Islet precursor cell (in vitro differentiated cells): ENCODE results near the gene JUP.
"Not testable (repeated sequence)": the region's sequence is repeated elsewhere in the genome, so short reads cannot be mapped to it uniquely, and the experiment has no call there.

Source experiments
- DNase-seq: peaks from one replicate; pipeline ENCODE4 v3.0.0-alpha.2; 2018

JUP gene

DNA sequence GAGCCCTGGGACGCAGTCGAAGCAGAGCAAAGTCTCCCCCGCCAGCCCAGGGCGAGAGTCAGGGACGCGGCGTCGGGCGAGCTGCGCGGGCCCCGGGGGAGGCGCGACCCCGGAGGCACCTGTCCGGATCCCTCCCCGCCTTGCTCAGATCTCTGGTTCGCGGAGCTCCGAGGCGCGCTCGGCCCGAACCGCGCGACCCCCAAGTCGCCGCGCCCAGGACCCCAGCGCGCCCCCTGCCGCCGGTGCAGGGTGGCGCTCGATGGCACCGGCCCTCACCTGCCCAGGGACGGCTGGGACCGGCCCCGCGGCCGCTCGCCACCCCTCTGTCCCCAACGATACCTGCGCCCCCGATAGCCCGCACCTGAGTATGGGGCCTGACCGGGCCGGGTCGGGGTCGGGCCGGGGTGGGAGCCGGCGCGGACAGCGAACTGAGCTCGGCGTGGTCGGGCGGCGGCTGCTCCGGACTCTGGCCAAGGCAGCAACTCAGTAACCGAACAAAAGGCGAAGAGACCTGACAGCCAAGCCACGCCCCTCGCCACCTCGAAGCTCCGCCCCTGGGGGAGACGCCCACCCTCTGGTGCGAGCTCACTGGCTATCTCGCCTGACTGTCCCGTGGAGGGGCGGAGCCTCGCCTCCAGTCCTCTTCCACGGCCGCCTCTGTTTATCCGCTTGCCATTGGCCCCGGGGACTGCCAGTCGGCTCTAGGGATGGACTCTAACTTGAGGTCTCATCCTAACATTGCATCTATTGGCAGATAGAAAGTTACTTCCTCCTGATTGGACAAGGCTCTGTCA, at the start of gene JUP:
Gene JUP, minus strand, starts transcription at position 485 of the 794 bp plus-strand sequence. CDS start 14,857 bp downstream, outside the sequence.
- peak; percentile 100 for DNase-seq

DNA sequence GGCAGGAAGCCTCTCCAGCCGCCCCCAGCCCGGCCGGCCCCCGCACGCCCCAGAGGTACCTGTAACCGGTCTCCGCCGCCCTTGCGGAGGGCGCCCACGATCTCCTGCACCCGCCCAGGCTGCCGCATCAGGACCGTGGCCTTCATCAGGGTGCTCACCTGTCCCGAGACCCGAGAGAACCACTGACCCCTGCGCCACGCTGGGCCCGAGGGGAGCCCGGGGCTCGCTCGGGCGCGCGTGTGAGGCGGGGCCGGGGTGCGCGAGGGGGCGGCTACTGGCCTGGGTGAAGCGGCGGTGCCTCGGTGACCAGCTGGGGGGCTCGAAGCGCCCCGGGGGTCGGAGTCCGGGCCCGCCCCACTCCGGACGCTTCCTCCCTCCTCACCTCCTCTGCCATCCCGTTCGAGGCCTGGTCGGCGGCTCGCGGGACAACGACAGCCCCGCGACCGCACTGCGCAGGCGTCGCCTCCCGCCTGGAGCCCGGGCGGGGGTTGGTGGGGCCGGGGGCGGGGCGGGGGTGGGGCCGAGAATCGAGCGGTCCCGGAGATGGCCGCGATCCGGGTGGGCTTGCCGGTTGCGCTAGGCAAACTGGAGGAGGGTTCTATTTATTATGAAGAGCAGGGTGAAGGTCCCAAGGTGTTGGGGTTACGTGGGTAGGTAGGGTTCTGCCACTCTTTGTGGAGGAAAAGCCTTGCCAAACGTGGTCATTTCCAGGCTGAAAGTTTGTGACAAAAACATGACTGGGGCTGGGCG, 49.5 kb upstream of the JUP start, which contains the start of gene NT5C3B:
Gene NT5C3B, minus strand, starts transcription at position 433 of the 750 bp plus-strand sequence. Its CDS starts 39 bp downstream, at position 394.
- peak; percentile 88 for DNase-seq

DNA sequence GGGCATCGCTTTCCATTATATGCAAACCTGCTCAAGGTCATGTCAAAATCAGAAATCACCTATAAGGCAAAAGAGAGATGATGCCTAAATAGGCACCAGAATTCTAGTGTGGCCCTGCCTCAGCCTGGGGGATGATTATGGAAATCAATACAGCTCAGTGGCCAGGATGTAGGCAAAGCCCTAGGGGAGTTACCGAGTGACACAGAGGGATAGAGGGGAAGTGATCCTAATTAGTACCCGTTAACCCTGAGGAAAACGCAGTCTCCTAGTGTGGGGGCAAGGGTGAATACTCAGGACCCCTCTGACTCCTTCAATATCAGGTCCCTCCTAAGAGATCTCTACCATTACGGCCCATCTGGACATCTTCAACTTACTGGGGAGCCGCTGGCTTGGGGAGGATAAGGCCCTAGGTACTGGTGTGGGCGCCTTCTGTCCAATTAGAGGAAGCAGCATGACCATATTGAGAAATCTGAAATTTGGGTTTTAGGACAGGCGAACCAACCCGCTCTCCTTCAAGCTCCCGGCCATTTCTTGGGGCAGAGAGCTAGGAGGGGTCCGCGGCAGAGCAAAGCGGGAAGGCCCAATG, 48.8 kb upstream of the JUP start:
- DNase-seq: no peak

DNA sequence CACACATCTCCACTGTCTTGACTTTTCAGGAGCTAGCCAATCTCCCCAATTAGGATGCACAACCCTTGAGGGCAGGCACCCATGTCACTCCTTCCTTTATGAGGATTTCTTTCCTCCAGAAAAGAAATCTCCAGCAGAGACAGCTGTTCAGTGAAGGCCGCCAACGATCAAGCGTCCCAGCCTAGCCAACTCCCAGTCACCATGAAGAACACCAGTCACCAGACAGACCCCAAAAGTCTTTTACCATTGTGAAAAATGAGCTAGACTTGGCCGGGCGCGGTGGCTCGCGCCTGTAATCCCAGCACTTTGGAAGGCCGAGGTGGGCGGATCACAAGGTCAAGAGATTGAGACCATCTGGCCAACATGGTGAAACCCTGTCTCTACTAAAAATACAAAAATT, 43.5 kb upstream of the JUP start:
- not testable (repeated sequence) for DNase-seq

GRCh38 chr17:41825175-41825845, 38.8 kb upstream of the JUP start:
- no peak for DNase-seq

DNA sequence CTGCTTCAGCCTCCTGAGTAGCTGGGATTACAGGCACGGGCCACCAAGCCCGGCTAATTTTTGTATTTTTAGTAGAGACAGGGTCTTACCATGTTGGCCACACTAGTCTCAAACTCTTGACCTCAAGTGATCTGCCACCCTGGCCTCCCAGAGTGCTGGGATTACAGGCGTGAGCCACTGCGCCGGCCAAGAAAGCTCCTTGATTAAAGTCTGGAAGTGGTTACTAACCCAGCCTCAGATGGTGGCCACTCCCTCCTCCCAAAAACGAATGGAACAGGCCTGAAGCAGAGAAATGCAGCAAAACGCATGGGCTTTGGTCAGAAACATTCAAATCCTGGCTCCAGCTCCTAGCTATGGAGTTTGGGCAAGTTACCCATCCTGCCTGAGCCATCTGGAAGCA, 37.6 kb upstream of the JUP start:
- no peak for DNase-seq

DNA sequence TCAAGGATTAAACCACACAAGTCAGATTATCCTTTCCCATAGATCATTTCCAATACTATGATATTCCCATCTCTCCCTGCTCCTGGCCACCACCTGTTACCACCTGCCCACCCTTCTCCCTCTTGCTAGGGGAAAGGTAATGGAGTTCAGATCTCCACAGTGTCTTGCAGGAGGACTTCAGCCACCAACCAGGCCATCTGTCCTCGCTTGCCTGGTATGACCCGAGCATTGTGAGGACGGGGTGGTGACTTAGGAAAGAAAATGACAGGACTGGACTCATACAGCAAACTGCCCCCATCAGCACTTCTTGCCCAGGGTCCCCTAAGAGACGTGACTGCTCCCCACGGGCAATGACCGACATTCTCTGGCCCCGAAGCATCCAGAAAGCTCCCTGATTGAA, 37.1 kb upstream of the JUP start:
- no peak for DNase-seq

GRCh38 chr17:41823141-41823524, 36.6 kb upstream of the JUP start:
- DNase-seq: no peak

- no peak for DNase-seq
Measured at GRCh38 chr17:41822216-41823140, 36.0 kb upstream of the JUP start.

- no peak for DNase-seq
Measured at GRCh38 chr17:41821776-41822175, 35.3 kb upstream of the JUP start.

GRCh38 chr17:41818024-41818423, 31.5 kb upstream of the JUP start:
- DNase-seq: no peak

DNA sequence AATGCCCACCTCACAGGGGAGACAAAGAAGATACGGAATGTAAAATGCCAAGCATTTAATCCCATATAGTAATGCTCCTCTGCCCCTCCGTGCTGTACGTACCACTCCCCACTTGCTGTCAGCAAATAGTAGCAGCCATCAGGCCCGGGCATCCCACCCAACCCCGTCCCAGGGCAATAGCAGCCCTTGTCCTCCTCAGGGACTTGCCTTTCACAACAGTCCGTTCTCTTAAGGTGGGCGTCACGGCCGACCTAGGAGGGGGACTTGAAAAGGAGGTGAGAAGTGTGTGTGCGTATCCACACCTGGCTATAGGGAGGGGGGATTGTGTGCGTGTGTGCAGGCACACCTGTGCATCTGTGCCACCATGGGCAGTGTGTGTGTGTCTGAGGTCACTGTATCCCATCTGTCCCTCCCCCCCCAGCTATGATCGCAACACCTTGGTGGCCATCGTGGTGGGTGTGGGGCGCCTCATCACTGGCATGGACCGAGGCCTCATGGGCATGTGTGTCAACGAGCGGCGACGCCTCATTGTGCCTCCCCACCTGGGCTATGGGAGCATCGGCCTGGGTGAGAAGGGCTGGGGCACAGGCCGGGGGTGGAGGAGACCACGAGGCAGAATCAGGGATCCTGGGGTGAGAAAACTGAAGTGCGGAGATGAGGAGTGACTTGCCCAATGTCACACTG, 30.3 kb upstream of the JUP start:
- DNase-seq: no peak

- DNase-seq: no peak
Measured at GRCh38 chr17:41814195-41814594, 27.7 kb upstream of the JUP start.

DNA sequence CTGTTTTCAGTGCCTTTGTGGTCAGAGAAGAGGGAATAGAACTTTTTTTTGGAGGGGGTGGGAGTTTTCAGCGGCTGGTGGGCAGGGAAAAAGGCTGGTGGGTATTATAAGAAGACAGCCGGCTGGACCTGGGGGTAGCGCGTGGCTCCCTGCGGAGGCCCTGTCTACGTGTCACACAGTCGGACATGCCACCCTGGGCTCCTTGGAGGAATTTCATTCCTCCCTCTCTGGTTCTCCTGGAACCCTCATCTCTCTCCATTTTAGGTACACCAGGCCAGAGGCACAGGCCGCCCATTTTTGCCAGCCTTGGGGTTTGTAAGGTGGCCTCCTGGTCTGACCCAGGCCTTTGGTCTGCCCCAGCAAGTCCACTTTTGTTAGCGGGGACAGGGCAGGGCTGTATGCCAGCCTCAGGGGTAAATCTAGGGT, 27.2 kb upstream of the JUP start:
- DNase-seq: no peak

- DNase-seq: no peak
Measured at GRCh38 chr17:41813152-41813680, 26.7 kb upstream of the JUP start.

DNA sequence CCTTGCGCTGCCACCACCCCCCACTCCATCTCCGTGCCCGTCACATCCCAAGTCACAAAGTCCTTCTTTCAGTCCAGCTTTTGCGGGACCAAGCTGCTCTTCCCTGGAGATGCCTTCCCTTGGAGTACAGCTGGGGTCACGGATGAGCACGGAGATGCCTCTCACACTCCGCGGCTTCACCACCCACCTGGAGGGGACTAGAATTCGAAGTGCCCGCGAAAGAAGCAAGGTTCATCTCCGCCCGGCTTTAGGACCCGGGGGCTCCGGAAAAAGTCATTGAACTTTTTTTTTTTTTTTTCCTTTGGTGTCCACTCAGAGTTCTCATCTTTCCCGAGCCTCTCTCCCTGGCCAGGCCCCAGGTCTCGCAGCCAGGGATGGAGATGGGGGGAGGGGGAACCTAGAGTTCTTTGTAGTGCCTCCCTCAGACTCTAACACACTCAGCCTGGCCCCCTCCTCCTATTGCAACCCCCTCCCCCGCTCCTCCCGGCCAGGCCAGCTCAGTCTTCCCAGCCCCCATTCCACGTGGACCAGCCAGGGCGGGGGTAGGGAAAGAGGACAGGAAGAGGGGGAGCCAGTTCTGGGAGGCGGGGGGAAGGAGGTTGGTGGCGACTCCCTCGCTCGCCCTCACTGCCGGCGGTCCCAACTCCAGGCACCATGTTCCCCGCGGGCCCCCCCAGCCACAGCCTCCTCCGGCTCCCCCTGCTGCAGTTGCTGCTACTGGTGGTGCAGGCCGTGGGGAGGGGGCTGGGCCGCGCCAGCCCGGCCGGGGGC, 26.1 kb upstream of the JUP start, which contains the start of gene FKBP10:
Gene FKBP10, plus strand, starts transcription at position 624 of the 771 bp plus-strand sequence. Its CDS starts 31 bp downstream, at position 655.
- peak; percentile 98 for DNase-seq

GRCh38 chr17:41811549-41812380, 25.3 kb upstream of the JUP start, which contains the start of gene P3H4:
P3H4 (minus strand) TSS chr17:41811949; CDS start chr17:41811915, 34 bp downstream.
- peak; percentile 93 for DNase-seq

DNA sequence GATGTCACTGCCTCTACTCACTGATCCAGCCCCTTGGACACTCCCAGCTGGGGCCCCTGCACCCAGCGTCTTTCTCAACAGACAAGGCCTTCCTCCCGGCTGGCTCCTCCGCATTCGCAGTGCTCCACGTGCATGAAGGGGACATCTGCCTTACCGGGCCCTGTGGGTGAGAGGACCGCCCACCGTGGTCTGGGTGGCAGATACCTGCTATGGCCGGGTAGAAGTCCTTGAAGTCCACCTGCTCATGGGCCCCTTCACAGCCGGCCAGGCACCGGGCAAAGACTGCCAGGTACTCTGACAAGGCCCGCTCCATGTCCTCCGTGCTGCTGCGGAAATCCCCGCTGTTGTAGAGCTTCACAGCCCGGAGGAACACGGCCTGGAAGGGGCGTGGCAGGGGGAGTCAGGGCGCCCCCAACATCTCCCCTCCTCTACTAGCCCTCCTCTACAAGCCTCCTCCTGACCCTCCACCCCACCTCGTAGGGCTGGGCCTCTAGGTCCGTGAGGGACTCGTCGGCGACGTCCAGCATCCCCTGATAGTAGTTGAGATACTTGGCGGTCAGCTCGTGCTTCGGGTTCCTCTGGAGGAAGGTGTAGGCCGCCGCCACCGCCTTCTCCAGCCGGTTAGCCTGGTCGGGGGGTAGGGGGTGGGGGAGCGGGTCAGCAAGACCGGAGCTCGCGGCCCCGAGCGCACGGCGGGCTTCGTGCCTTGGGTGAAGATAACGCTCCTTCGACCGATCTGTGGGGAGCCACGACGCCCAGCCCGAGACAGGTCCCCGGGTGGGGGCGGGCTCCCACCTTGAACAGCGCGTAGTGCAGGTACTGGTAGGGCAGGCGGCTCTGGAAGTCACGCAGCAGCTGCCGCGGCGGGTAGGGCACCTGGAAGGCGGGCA, 24.4 kb upstream of the JUP start:
- DNase-seq: peak; percentile 71
